Neural cell (in vitro differentiated cells): Measurements from ENCODE around the gene ABT1. TPM values are rescaled to one million over a fixed set of nuclear protein-coding genes. Genes with fewer than 3 reads are reported as not detected.

ENCODE experiments used
- H2AFZ ChIP-seq: fragments of 200-600, 300-800 bp; sonication (generic), shearing (Covaris generic); 2 replicates; pipeline ENCODE4 v1.6.0; 2014; ENCODE audit warnings: low read depth, mild to moderate bottlenecking, antibody characterized with exemption, low read length, moderate library complexity
- H3F3A ChIP-seq: fragments of 200-600 bp; shearing (Covaris generic); 2 replicates; pipeline ENCODE4 v1.6.1; 2016; ENCODE audit warnings: mild to moderate bottlenecking, moderate library complexity, mixed read lengths, antibody characterized with exemption, low read length; ENCODE audit not compliant: insufficient read depth, poor library complexity, severe bottlenecking
- H3K27ac ChIP-seq: fragments of 200-600, 300-800 bp; sonication (generic), shearing (Covaris generic); 2 replicates; pipeline ENCODE4 v1.5.1; 2014; ENCODE audit warnings: mild to moderate bottlenecking, low read length, moderate library complexity
- H3K27me3 ChIP-seq: fragments of 300-800, 200-600 bp; sonication (generic), shearing (Covaris generic); 2 replicates; pipeline ENCODE4 v1.6.0; 2014; ENCODE audit warnings: mild to moderate bottlenecking, low read depth, low read length, moderate library complexity; ENCODE audit not compliant: insufficient read depth
- H3K36me3 ChIP-seq: fragments of 300-800, 200-600 bp; sonication (generic), shearing (Covaris generic); 2 replicates; pipeline ENCODE4 v1.5.1; 2014; ENCODE audit warnings: mild to moderate bottlenecking, antibody characterized with exemption, low read length, moderate library complexity; ENCODE audit not compliant: insufficient read depth
- H3K4me2 ChIP-seq: fragments of 300-800, 200-600 bp; sonication (generic), shearing (Covaris generic); 2 replicates; pipeline ENCODE4 v1.6.0; 2014; ENCODE audit warnings: mild to moderate bottlenecking, low read length
- H3K4me3 ChIP-seq: fragments of 300-800, 200-600 bp; sonication (generic), shearing (Covaris generic); 2 replicates; pipeline ENCODE4 v1.5.1; 2014; ENCODE audit warnings: mild to moderate bottlenecking, low read length, moderate library complexity
- H3K79me2 ChIP-seq: fragments of 200-600 bp; shearing (Covaris generic); replicated peaks from 2 replicates; pipeline ENCODE4 v1.6.0; 2014; ENCODE audit warnings: mild to moderate bottlenecking, low read length, moderate library complexity; ENCODE audit not compliant: insufficient read depth
- H3K9ac ChIP-seq: fragments of 300-800, 200-600 bp; sonication (generic), shearing (Covaris generic); 2 replicates; pipeline ENCODE4 v1.6.1; 2016; ENCODE audit warnings: mild to moderate bottlenecking, low read length, mixed read lengths
- H3K9me2 ChIP-seq: fragments of 200-600 bp; shearing (Covaris generic); 2 replicates; pipeline ENCODE4 v1.6.1; 2016; ENCODE audit warnings: mild to moderate bottlenecking, low read length, mixed read lengths; ENCODE audit not compliant: insufficient read depth
- H3K9me3 ChIP-seq: fragments of 200-600, 300-800 bp; sonication (generic), shearing (Covaris generic); 2 replicates; pipeline ENCODE4 v1.6.1; 2016; ENCODE audit warnings: mild to moderate bottlenecking, mixed run types, low read length, moderate library complexity, mixed read lengths
- H4K20me1 ChIP-seq: fragments of 200-600 bp; shearing (Covaris generic); 2 replicates; pipeline ENCODE4 v1.6.1; 2016; ENCODE audit warnings: mild to moderate bottlenecking, mixed run types; ENCODE audit not compliant: insufficient read depth
- EP300 ChIP-seq: fragments of 450-650 bp; conservative IDR thresholded peaks from 2 replicates; pipeline ENCODE4 v1.6.1; 2014; ENCODE audit warnings: antibody characterized with exemption, mild to moderate bottlenecking, moderate library complexity; ENCODE audit not compliant: poor library complexity, severe bottlenecking
- EZH2 ChIP-seq: fragments of 200-600, 300-800 bp; shearing (Covaris generic), sonication (generic); IDR thresholded peaks from 2 replicates; pipeline ENCODE4 v1.6.1; 2014; ENCODE audit warnings: antibody characterized with exemption, low read length, borderline replicate concordance, mild to moderate bottlenecking; ENCODE audit not compliant: insufficient read depth, poor library complexity, severe bottlenecking
- MXI1 ChIP-seq: fragments of 450-650 bp; conservative IDR thresholded peaks from 2 replicates; pipeline ENCODE4 v1.6.1; 2014; ENCODE audit warnings: antibody characterized with exemption, mild to moderate bottlenecking; ENCODE audit not compliant: poor library complexity, severe bottlenecking
- POLR2AphosphoS5 ChIP-seq: IDR thresholded peaks from 2 replicates; pipeline ENCODE4 v1.6.1; 2012
- RAD21 ChIP-seq: fragments of 450-650 bp; conservative IDR thresholded peaks from 2 replicates; pipeline ENCODE4 v1.6.1; 2014; ENCODE audit warnings: antibody characterized with exemption, mild to moderate bottlenecking, moderate library complexity
- SMC3 ChIP-seq: fragments of 450-650 bp; conservative IDR thresholded peaks from 2 replicates; pipeline ENCODE4 v1.6.1; 2014; ENCODE audit warnings: antibody characterized with exemption, mild to moderate bottlenecking, moderate library complexity; ENCODE audit not compliant: poor library complexity
- TAF1 ChIP-seq: IDR thresholded peaks from 2 replicates; pipeline ENCODE4 v1.6.1; 2012; ENCODE audit warnings: low read depth
- polyA plus RNA-seq: library from polyadenylated mRNA; depleted of rRNA; stranded (reverse); fragments of >200 nt; gene quantifications from 2 replicates; pipeline ENCODE4 v1.2.3, GENCODE V29; 2014
- TF ChIP-seq, protein P1 (sequence below): IDR thresholded peaks from 2 replicates; pipeline ENCODE4 v1.6.1; 2012; ENCODE audit warnings: borderline replicate concordance
- TF ChIP-seq, protein P2 (sequence below): fragments of 450-650 bp; IDR thresholded peaks from 2 replicates; pipeline ENCODE4 v1.5.1; 2014; ENCODE audit warnings: antibody characterized with exemption, mild to moderate bottlenecking, moderate library complexity; ENCODE audit not compliant: poor library complexity, severe bottlenecking

ABT1 gene
- polyA plus RNA-seq, 1 donor from 2014 or later, result 26.1 TPM

- no peaks in the 10 kb centered on the region for H3F3A ChIP-seq
- no peaks in the 10 kb centered on the region for H4K20me1 ChIP-seq
- H3K9me3 ChIP-seq, result peaks cover 5% of the 10 kb centered on the region
- H3K4me3 ChIP-seq, result no peak overlapping the region
- TF ChIP-seq EZH2, result no peak
- no peak for TF ChIP-seq TAF1
- no peak for TF ChIP-seq EP300
- TF ChIP-seq MXI1, result no peak
- no peak for TF ChIP-seq RAD21
- no peak for TF ChIP-seq POLR2AphosphoS5
- TF ChIP-seq, protein P1, sequence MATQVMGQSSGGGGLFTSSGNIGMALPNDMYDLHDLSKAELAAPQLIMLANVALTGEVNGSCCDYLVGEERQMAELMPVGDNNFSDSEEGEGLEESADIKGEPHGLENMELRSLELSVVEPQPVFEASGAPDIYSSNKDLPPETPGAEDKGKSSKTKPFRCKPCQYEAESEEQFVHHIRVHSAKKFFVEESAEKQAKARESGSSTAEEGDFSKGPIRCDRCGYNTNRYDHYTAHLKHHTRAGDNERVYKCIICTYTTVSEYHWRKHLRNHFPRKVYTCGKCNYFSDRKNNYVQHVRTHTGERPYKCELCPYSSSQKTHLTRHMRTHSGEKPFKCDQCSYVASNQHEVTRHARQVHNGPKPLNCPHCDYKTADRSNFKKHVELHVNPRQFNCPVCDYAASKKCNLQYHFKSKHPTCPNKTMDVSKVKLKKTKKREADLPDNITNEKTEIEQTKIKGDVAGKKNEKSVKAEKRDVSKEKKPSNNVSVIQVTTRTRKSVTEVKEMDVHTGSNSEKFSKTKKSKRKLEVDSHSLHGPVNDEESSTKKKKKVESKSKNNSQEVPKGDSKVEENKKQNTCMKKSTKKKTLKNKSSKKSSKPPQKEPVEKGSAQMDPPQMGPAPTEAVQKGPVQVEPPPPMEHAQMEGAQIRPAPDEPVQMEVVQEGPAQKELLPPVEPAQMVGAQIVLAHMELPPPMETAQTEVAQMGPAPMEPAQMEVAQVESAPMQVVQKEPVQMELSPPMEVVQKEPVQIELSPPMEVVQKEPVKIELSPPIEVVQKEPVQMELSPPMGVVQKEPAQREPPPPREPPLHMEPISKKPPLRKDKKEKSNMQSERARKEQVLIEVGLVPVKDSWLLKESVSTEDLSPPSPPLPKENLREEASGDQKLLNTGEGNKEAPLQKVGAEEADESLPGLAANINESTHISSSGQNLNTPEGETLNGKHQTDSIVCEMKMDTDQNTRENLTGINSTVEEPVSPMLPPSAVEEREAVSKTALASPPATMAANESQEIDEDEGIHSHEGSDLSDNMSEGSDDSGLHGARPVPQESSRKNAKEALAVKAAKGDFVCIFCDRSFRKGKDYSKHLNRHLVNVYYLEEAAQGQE, result no peak
- TF ChIP-seq SMC3, result no peak
- TF ChIP-seq, protein P2, sequence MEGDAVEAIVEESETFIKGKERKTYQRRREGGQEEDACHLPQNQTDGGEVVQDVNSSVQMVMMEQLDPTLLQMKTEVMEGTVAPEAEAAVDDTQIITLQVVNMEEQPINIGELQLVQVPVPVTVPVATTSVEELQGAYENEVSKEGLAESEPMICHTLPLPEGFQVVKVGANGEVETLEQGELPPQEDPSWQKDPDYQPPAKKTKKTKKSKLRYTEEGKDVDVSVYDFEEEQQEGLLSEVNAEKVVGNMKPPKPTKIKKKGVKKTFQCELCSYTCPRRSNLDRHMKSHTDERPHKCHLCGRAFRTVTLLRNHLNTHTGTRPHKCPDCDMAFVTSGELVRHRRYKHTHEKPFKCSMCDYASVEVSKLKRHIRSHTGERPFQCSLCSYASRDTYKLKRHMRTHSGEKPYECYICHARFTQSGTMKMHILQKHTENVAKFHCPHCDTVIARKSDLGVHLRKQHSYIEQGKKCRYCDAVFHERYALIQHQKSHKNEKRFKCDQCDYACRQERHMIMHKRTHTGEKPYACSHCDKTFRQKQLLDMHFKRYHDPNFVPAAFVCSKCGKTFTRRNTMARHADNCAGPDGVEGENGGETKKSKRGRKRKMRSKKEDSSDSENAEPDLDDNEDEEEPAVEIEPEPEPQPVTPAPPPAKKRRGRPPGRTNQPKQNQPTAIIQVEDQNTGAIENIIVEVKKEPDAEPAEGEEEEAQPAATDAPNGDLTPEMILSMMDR, result no peak
- H3K9ac ChIP-seq, result no peak overlapping the region
- no peak overlapping the region for H3K4me2 ChIP-seq
- no peak overlapping the region for H3K27ac ChIP-seq
- H3K9me2 ChIP-seq, result no peaks in the 10 kb centered on the region
- no peaks in the 10 kb centered on the region for H3K79me2 ChIP-seq
- no peaks in the 10 kb centered on the region for H3K36me3 ChIP-seq
- no peak overlapping the region for H2AFZ ChIP-seq
- H3K27me3 ChIP-seq, result peaks cover 50% of the 10 kb centered on the region
These were observed 14.8 kb downstream of the ABT1 start for GRCh38 chr6:26611599-26611998.

DNA sequence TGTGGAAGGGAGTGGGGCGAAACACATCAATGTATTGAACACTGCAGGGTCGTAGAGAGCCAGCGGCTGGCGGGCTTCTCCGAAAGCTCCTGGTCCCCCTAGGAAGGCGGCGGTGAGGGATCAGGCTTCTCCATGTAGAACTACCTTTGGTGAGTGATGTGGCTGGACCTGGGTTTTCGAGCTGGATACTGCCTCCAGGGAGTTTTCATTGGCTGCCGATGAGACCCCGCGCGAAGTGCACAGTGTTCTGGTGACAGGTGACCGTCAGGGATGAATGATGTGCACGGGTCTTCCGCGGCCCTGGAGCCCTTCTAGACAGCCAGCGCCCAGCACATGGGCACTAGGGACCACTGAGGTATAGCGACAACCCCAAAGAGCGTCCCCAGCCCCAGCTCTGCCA lies 16.4 kb downstream of the ABT1 start:
- H3K27me3 ChIP-seq, result peaks cover 54% of the 10 kb centered on the region
- TF ChIP-seq POLR2AphosphoS5 (no peak), MXI1 (no peak), SMC3 (no peak), EP300 (no peak), TAF1 (no peak), EZH2 (no peak), RAD21 (no peak)
- TF ChIP-seq, protein P2, result no peak
- TF ChIP-seq, protein P1, result no peak

More for the DNA sequence above, 16.4 kb downstream of the ABT1 start:
- Histone ChIP-seq H3K9me2 (no peaks in the 10 kb centered on the region), H3F3A (no peaks in the 10 kb centered on the region), H3K4me3 (no peak overlapping the region), H3K27ac (no peak overlapping the region), H3K9me3 (peaks cover 6% of the 10 kb centered on the region), H3K4me2 (no peak overlapping the region), H4K20me1 (no peaks in the 10 kb centered on the region), H3K79me2 (no peaks in the 10 kb centered on the region), H3K36me3 (no peaks in the 10 kb centered on the region), H2AFZ (no peak overlapping the region), H3K9ac (no peak overlapping the region)
